Activated CD8-positive, alpha-beta memory T cell treated with anti-CD3 and anti-CD28 coated beads, Interleukin-2, amount 50 U/mL, for 1 hour (primary cell): ENCODE data around the gene ICAM2.
"Not testable (repeated sequence)": the region's sequence is repeated elsewhere in the genome, so short reads cannot be mapped to it uniquely, and the experiment has no call there.

Source experiments
- DNase-seq: peaks from one replicate; pipeline ENCODE4 v3.0.0-alpha.2; 2020; ENCODE audit errors: extremely low read depth

The ICAM2 gene

DNA sequence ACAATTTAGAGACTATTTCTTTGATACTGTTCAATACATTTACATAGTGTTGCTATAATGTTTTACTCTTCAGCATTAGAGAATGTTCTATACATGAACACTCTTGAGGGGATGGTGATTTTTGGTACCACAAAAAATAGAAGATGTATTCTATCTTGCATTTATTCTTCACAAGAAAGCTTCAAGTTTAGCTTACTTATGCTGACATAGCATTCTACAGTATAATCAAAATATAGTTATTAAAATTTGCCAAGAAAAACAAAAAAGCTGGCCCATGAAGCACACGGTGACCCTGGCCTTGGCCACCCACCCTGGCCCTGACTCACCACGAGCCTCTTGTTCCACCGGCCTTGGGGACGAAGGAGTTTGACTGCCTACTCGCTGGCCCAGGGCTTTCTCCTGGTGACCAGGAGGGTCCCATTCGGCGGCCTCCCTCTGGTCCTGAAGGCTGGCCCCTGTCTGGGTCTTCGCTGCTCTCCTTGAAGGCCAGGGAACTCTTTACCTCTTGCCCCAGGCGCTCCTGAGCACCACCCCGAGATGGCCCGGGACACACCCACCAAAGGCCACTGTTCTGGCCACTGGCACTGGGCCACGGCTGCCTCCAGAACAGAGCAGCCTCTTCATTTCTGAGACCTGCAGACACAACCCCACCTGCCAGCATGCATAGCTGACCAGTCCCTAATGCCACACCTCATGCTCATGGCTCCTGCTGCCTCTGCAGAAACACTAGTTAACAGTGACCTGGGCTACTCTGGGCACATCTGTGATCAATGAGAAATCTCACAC, 22.5 kb upstream of the ICAM2 start:
- no peak for DNase-seq

DNA sequence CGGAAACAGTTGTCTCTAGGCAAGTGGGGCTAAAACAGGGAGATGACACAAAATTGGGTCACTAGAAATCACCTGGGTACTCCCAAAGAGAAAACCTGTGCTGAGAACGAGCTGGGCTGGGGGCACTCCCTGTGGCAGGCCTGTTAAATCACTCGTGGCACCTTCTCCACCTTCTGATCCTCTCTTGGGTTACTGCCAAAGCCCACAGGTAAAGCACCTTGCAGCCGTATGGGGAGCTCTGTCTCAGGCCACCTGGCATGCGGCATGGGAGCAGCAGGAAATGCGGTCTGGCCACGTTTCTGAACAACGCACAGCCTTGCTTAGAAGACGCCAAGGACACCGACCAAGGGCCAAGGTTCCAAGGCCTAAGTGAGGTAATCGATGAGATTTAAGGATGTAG, 21.5 kb upstream of the ICAM2 start:
- no peak for DNase-seq

DNA sequence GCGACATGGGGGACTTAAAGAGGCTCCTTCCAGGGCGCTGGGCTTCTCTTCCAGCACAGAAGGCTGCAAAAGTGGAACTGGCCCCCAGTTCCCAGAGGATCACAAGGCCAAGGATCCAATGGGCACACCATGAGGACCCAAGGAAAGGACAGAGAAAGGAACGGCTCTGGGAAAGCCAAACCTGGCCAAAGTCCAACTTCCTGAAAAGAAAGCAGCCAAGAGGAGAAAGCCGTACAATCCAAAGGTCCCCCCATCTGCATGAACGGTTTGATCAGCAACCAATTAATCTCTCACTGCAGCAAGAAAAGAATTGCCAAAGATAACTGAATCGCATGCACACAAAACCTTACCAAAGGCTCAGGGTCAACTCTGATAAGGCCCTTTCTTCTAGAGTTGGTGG, 19.8 kb upstream of the ICAM2 start:
- no peak for DNase-seq

DNA sequence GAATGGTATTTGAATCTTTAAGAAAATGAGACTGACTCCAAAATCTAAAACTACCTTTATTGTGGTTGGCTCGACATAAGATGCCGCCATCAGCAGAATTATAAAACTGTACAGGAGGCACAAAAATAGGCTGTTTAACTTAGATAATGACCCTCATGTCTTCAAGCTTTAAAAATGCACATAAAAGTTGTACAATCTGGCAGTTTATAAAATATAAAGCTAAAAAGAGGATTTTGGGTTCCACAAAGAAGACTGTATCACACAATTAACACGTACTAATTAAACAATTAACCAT, 18.6 kb upstream of the ICAM2 start:
- DNase-seq = no peak

DNA sequence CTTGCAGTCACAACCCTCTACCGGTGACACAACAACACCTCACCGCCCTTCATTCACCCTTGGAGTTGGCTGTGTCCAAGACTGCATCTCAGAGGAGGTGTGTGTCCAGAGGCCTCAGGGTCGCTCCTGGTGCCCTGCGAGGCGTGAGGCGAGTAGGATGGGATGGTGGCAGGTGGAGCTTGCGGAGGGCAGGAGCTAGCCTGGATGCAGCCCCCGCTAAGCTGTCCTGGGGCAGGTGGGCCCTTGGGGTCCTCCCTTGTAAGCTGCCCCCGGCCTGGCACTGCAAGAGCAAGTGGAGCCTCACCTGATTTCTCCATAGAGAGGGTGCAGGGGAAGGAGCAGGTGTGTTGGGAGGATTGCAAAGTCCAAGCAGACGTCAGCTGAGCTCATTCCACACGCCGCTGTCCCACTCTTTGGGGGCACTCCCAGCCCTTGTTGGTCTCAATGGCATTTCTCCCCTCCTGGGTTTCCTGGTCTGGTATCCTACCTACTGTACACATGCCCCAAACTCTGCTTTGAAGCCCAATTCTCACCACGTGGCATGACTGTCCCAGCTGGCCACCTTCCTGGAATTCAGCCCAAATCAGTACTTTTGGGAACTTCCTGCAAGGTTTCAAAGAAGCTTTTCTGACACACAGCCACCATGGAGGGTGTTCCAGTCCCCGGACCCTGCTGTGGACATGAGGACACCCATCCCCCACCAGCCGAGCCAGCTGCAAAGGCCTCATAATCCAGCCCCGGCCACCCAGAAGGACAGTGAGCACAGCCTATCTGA, 18.1 kb upstream of the ICAM2 start:
- DNase-seq = no peak

DNA sequence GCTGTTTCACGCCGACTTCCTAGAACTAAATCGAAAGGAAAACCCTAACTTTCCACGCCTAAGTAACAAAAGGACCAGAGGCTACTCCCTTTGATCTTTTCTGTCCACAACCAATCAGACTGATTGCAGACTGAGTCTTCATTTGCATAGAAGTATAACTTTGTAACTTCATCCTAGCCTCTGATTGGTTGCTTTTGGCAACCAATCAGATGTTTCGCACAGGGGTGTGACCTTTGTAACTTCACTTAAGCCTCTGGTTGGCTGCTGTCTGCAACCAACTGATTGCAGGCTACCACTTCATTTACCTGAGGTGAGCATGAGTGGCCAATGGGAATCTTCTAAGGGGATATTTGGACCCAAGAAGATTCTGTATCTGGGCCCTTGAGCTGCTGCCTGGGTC, 17.4 kb upstream of the ICAM2 start:
- no peak for DNase-seq

DNA sequence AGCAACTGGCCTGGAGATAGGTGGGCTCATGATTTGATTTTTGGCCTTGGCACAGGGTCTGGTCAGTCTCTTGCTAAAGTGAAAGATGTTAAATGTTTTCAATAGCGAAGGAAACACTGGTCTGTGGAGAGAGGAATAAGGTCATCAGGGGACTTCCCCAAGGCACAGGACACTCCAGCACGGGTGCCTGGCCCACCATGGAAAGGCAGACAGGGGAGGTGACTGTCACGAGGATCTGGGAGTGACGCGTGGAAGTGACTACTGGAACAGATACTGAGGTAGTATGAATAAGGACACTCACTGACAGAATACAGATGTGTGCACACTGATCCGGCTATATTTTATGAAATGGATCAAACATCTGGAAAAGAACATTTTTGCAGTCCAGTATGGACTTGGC, 16.7 kb upstream of the ICAM2 start:
- no peak for DNase-seq

DNA sequence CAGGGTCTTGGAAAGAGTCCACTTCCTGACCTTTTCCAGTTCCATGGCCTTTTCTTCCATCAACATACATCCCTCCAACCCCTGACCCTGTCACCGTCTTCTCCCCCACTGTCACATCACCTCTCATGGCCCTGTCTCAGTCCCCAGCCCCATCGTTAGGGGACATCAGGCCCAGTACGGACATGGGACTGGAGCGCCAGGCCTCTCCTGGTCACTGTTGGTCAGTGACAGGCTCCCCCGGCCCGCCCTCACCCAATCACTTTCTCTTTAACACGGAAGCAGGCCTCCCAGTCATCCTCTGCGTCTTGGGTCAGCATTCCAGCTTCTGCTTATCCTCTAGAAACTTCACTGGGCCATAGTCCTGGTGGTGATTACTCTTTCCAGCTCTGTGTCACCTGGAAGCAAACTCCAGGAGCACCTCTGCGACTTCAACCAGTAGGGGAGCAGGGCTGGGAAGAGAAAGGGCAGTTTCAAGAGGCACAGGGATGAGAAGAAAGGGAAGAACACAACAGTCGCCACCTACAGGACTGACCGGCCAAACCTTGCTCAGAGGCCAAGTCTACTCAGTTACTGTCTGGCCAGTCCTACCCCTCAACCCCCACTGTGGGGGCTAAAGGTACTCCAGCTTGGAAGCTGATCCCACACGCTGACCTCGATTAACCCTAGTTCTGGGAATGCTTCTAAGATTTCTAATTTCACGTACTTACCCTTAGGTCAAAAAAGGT, 15.9 kb upstream of the ICAM2 start:
- DNase-seq = no peak

DNA sequence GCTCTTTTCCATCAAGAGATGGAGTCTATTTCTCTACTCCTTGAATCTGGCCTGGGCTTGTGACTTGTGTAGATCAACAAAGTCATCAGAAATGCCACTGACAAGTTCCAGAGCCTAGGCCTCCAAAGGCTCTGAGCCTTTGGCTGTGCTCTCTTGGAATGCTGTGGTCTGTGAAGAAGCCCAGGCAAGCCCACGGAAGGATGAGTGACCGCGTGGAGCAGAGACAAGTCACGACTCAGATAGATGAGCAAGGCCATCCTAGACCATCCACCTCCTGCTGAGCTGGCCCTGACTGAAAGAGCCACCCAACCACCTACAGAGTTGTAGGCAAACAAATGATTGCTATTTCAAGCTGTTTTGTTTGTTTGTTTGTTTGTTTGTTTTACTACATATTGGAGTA, 11.6 kb upstream of the ICAM2 start:
- no peak for DNase-seq

DNA sequence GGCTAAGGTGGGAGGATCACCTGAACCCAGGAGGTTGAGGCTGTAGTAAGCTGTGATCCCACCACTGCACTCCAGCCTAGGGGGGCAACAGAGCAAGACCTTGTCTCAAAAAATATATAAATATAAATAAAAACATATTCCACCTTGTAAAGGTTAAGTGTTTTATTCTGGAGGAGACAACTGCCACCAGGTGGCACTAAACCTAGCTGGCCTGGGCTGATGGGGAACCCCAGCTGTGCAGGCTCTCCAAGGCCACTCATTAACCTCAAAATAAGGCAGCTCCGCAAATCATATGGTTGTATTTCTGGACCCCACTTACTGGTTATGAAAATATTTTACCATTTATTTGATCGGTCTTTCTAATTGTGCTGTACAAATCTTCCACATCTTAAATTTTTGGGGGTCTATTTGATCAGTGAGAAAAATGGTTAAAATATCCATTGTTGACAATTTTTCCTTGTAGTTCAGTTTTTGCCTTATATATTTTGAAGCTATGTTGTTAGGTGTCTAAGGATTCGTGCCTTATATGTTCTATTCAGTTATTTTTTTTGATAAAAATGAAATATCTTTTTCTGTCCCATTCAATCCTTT, 8.5 kb upstream of the ICAM2 start:
- peak; percentile 45 for DNase-seq

DNA sequence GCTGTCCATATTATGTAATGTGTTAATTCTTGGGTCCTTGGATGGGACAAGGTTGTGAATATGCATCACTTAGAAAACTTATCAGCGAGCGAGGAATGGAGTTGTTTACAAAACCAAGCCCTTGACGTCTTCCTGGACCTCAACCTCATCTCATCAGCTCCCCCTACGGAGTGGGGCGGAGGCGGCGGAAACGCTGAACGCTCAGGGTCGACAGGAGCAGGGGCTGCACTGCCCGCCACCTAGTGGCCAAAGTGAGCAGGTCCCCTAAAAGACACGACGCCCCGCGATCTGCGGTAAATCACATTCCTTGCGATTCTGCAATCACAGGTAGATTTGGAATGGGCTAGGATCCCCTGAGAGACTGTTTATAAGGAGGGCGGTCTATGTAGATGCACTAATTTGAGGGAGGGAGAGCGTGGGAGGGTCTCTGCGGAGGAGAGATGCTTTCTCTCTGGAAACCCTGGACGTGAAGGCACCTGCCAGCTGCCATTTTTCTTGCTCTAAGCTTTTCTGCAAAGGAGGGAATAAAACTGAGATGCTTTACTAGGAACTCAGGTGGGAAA, 5.4 kb upstream of the ICAM2 start:
- DNase-seq = peak; percentile 90

DNA sequence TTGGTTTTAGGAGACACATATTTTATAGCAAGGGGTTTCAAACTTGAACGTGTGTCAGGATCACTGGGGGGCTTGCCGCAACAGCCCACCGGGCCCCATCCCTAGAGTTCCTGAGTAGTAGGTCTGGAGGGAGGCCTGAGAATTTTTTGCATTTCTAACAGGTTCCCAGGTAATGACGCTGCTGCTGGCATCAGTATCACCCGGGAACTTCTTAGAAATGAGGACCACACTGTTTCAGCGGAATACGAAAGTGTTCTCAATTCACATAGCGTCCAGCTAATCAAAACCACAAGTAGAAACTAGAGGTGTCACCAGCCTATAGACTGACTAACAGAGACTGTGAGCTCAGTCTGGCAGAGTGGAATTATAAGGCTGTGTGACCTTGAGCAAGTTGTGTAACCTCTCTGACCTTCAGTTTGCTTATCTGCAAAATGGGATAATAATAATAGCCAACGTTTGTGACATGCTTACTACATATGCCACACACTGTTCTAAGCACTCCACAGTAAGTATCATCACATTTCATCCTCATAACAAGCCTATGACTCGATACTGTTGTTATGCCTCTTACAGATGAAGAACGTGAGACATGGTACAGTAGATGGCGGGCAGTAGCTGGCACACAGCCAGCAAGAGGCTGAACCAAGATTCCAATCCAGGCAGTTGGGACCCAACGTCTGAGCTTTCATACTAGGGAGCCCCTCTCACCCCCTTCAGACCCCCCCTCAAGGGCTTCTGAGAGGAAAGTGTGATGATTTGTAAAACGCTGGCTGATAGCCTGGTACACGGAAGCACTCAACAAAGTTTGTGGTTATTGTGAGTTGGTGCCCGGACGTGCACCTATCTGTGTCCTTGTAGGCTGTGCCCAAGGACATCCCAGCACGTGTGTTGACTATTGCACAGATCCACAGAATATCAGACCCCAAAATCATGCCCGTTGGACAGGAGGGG, 4.6 kb upstream of the ICAM2 start:
- peak; percentile 33 for DNase-seq

DNA sequence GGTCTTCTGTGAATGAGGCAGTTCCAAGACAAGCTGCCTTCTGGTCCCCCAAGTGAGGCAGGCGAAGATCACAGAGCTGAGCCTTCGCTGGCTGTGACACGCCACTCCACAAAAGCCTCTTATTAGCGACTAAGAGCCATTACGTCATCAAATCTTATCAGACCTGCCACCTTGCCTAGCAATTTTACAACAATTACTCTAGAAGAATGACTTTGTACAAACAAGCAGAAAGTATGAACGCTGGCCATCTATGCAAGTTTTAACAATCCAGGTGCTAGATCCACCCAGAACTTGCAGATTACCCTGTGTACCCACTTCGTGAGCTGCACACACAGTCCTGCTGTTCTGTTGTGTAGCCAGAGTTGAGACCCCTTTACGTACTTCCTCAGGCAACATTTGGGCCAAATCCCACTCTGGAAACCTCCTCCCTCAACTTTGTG, 3.8 kb upstream of the ICAM2 start:
- DNase-seq = no peak

DNA sequence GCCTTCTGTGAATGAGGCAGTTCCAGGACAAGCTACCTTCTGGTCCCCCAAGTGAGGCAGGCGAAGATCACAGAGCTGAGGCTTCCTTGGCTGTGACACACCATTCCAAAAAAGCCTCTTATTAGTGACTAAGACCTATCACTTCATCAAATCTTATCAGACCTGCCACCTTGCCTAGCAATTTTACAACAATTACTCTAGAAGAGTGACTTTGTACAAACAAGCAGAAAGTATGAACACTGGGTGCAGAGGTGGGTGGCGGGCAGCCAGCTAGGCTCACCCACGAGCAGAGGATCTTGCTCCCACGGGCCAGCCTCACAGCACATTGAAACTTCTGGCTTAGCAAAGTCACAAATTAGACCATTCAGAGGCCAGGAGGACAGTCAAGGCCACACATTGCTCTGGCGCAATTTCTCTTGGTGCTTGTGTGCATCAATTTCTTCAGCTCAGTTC, 2.2 kb upstream of the ICAM2 start:
- no peak for DNase-seq

DNA sequence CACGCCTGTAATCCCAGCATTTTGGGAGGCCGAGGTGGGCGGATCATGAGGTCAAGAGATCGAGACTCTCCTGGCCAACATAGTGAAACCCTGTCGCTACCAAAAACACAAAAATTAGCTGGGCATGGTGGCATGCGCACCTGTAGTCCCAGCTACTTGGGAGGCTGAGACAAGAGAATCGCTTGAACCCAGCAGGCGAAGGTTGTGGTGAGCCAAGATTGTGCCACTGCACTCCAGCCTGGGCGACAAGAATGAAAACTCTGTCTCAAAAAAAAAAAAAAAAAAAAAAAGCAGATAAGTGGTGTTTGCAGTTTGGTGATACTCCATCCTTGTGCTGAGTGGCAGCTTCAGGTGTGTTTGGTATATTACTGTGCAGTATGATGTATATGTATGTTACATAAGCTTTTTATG, 877 bp downstream of the ICAM2 start:
- DNase-seq = not testable (repeated sequence)

DNA sequence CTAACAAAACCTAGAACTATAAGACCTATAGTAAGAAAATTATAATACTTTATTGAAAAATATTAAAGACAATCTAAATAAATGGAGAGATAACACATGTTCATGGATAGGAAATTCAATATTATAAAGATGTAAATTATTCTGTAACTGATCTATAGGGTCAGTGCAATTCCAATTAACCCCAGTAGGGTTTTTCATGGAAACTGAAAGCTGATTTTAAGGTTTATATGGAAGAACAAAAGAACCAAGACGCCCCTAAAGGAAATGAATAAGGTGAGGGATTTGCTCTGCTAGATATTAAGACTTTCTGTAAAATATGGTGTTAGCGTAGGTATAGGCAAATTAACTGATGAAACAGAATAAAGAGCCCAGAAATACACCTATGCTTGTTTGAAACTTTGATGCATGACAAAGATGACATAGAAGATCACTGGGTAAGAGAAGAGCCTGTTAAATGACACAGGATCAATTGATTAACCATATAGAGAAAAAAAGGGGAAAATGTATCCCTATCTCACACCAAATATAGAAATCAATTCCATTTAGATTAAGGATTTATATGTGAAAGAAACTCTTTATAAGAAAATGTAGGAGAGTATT, 3.0 kb downstream of the ICAM2 start:
- DNase-seq = no peak

DNA sequence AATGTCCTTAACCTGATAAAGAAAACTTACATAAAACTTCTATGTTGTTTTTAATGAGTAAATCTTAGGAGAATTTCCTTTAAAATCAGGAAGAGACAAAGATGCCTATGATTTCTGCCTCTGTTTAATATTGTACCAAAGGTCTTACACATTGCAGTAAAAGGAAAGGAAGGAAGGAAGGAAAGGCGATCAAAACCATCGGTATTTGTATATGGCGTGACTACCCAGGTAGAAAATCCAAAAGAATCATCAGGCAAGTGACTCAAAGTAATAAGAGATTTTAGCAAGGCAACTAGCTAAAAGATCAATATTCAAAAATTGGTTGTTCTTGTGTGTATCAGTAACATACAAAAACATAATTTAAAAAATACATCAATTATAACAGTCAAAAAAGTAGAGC, 3.5 kb downstream of the ICAM2 start:
- DNase-seq = no peak

DNA sequence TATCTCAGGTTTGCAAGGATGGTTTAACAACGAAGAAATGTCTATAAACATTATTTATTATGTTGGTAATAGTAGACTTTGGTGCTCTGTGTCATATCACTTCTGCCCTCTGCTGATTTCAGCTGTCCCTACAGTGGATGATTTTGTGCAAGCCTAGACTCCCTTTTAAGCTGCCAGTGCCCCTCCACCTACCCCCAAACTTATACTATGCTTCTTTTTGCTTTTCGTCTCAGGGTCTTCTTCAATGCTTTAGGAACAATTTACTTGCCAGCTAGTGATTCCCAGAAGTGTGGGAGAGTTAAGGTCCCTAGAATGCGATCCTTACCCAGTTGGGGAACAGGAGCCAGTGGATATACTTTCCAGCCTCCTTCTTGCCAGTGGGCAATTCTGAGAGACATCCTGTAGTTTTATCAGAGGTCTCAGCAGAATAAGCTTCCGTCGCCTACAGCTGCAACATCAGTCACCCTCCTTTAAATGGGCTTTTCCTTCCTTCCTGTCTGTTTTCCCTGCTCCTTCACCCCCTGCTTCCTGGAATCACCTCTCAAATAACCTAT, 4.1 kb downstream of the ICAM2 start:
- no peak for DNase-seq

DNA sequence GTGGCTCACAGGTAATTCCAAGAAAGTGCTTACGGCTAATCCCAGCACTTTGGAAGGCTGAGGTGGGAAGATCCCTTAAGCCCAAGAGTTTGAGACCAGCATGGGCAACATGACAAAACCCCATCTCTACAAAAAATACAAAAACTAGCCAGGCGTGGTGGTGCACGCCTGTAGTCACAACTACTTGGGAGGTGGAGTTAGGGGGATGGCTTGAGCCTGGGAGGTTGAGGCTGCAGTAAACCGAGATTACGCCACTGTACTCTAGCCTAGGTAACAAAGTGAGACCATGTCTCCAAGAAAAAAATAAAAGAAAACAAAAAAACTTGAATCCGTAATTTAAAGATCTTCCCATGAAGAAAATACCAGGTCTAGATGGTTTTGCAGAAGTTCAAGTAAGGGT, 5.0 kb downstream of the ICAM2 start:
- DNase-seq = no peak
